Chondrocyte (in vitro differentiated cells): Measurements from ENCODE around the gene URAD. TPM values are rescaled to one million over a fixed set of nuclear protein-coding genes. Genes with fewer than 3 reads are reported as not detected.
A peak's percentile ranks its signal among the peaks of the same experiment; 100 is the strongest.

Source experiments
- DNase-seq: peaks from one replicate; pipeline ENCODE4 v3.0.0; 2021; ENCODE audit warnings: mixed read lengths, low spot score
- H3K27ac Mint-ChIP-seq: one replicate; pipeline ENCODE4 v1.8.0; 2021; ENCODE audit warnings: mild to moderate bottlenecking, moderate library complexity, mixed read lengths; ENCODE audit not compliant: unreplicated experiment
- H3K27me3 Mint-ChIP-seq: 2 replicates; pipeline ENCODE4 v1.8.0; 2021; ENCODE audit warnings: low read depth, mixed read lengths
- H3K36me3 Mint-ChIP-seq: 2 replicates; pipeline ENCODE4 v1.8.0; 2021; ENCODE audit warnings: low read depth, mixed read lengths
- H3K4me1 Mint-ChIP-seq: 2 replicates; pipeline ENCODE4 v1.8.0; 2021; ENCODE audit warnings: low read depth, mild to moderate bottlenecking, mixed read lengths
- H3K4me3 Mint-ChIP-seq: one replicate; pipeline ENCODE4 v1.8.0; 2021; ENCODE audit warnings: mild to moderate bottlenecking, moderate library complexity, mixed read lengths; ENCODE audit not compliant: unreplicated experiment
- H3K9me3 Mint-ChIP-seq: 2 replicates; pipeline ENCODE4 v1.8.0; 2021; ENCODE audit warnings: low read depth, mixed read lengths
- total RNA-seq: library from RNA; stranded (reverse); gene quantifications from 3 replicates; pipeline ENCODE4 v1.2.1, GENCODE V29; 2021
- TF ChIP-seq, protein P1 (sequence below): fragments of 200-600 bp; sonication (generic); IDR thresholded peaks from 2 replicates; pipeline ENCODE4 v1.5.0; 2021; ENCODE audit warnings: antibody characterized with exemption, mild to moderate bottlenecking, moderate library complexity

The URAD gene
- total RNA-seq, 1 donor from 2014 or later = not detected

DNA sequence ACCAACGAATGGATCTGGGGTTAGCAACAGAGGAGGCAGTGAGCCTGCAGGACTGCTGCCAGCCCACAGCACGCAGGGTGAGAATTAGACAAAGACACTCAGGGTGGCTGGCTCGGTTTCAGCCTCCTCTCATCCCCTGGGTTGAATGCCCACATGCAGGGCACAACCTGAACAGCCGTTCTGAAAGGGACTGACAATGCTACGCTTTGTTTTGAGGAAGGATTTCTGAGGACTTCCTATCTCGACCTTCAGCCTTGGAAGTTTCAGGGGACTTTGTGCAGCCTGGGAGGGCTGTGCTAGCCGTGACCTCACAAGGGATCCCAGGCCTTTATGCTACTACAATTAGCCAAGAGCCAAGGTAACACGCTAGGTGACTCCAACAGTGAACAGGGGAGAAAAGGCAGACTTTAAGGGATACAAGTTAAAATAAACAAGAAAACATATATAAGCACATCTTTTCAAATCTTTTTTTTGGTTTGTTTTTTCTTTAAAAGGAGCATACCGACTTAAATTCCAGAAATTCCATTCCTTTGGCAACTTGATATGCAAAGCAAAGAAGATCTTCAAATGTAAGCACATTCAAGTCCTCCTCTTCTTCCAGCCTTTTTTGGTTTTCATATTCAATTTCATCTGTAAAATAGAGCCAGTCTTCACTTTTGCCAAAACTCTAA lies 34.5 kb upstream of the URAD start:
- no peak overlapping the region for H3K4me3 Mint-ChIP-seq
- no peaks in the 10 kb centered on the region for H3K9me3 Mint-ChIP-seq
- H3K4me1 Mint-ChIP-seq = peaks cover 14% of the 10 kb centered on the region
- peaks cover 4% of the 10 kb centered on the region for H3K27me3 Mint-ChIP-seq
- peak overlapping the region; percentile 50 for H3K27ac Mint-ChIP-seq
- no peak for DNase-seq
- no peaks in the 10 kb centered on the region for H3K36me3 Mint-ChIP-seq
- TF ChIP-seq, protein P1, sequence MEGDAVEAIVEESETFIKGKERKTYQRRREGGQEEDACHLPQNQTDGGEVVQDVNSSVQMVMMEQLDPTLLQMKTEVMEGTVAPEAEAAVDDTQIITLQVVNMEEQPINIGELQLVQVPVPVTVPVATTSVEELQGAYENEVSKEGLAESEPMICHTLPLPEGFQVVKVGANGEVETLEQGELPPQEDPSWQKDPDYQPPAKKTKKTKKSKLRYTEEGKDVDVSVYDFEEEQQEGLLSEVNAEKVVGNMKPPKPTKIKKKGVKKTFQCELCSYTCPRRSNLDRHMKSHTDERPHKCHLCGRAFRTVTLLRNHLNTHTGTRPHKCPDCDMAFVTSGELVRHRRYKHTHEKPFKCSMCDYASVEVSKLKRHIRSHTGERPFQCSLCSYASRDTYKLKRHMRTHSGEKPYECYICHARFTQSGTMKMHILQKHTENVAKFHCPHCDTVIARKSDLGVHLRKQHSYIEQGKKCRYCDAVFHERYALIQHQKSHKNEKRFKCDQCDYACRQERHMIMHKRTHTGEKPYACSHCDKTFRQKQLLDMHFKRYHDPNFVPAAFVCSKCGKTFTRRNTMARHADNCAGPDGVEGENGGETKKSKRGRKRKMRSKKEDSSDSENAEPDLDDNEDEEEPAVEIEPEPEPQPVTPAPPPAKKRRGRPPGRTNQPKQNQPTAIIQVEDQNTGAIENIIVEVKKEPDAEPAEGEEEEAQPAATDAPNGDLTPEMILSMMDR = no peak

DNA sequence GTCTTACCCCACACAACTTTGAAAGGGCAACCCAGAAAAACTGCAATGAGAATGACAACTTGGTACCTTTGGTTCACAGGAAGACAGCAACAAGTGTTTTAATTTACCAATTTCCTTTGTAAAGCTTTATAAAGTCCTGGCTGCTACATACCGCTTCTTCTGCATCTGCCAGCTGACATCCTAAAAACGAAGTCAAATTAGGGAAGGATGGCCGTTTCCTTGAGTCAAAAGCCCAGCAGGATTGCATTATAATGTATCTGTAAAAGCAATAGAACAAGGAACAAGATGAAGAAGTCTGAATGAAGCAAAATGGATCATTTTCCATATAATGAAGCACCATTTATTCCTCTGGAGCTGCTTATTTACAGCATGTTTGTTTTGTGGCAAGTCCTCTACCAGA lies 25.8 kb upstream of the URAD start:
- no peak overlapping the region for H3K27ac Mint-ChIP-seq
- H3K4me3 Mint-ChIP-seq = no peak overlapping the region
- TF ChIP-seq, protein P1 = no peak
- no peaks in the 10 kb centered on the region for H3K4me1 Mint-ChIP-seq
- no peak for DNase-seq
- H3K27me3 Mint-ChIP-seq = peaks cover 30% of the 10 kb centered on the region
- H3K36me3 Mint-ChIP-seq = no peaks in the 10 kb centered on the region
- H3K9me3 Mint-ChIP-seq = no peaks in the 10 kb centered on the region

DNA sequence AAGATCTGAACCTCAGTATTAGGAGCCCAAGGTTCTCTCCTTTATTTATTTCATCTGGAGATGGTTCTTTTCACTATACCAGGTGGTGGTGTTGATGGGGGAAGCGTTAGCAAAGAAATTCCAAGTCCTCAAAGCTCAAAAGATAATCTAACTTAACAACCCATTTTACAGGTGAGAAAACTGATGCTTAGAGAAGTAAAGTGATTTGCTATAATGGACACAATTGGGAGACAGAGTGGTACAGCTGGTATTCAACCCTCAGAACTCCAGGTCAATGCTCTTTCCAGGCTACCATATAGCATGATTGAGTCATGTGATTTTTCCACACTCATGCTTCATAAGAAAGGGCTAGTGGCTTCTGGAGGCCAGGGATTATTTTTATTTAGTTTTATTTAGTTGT lies 25.0 kb upstream of the URAD start:
- H3K9me3 Mint-ChIP-seq = no peaks in the 10 kb centered on the region
- no peaks in the 10 kb centered on the region for H3K36me3 Mint-ChIP-seq
- no peak overlapping the region for H3K27ac Mint-ChIP-seq
- no peak for DNase-seq
- no peaks in the 10 kb centered on the region for H3K4me1 Mint-ChIP-seq
- peaks cover 33% of the 10 kb centered on the region for H3K27me3 Mint-ChIP-seq
- H3K4me3 Mint-ChIP-seq = no peak overlapping the region
- TF ChIP-seq, protein P1 = no peak

DNA sequence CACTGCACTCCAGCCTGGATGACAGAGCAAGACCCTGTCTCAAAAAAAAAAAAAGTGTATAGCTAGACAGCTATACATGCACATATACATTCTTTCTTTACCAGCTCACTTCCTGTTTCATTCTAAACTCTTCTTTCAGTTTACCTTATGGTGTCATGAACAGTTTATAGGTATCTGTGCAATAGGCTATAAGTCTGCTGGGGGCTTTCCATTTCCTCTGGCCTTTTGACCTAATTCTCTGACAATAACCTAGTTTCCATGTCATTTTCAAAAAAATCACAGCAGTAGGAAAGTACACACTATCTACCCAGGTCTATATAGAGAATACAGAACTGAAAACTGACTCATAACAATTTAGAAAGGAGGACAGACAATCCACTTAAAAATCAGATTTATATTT lies 24.4 kb upstream of the URAD start:
- TF ChIP-seq, protein P1 = no peak
- Mint-ChIP-seq H3K36me3 (no peaks in the 10 kb centered on the region), H3K4me3 (no peak overlapping the region), H3K27ac (no peak overlapping the region), H3K9me3 (no peaks in the 10 kb centered on the region), H3K4me1 (no peaks in the 10 kb centered on the region), H3K27me3 (peaks cover 33% of the 10 kb centered on the region)
- DNase-seq = no peak

DNA sequence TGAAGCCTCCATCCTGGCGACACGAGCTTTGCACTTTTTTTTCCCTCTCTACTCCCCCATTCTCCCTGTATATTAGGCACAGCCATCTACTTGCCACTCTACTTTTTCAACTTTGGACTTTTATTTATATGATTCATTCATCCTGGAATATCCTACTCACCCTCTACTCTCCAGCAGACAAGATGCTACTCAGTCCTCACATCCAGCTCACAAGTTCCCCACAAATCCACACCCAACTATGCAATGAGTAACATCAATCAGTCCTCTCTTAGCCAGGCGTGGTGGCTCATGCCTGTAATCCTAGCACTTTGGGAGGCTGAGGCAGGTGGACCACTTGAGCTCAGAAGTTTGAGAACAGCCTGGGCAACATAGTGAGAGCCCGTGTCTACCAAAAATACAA lies 23.9 kb upstream of the URAD start:
- TF ChIP-seq, protein P1 = no peak
- DNase-seq = no peak
- Mint-ChIP-seq H3K36me3 (no peaks in the 10 kb centered on the region), H3K27me3 (peaks cover 35% of the 10 kb centered on the region), H3K27ac (no peak overlapping the region), H3K4me1 (no peaks in the 10 kb centered on the region), H3K9me3 (no peaks in the 10 kb centered on the region), H3K4me3 (no peak overlapping the region)
